Activated naive CD4-positive, alpha-beta T cell treated with anti-CD3 and anti-CD28 coated beads, Interleukin-2, amount 10 ng/mL, durations not matched to agents 7 days and 5 days (primary cell): ENCODE data around the gene CNN2.

Experiments used
- CTCF ChIA-PET: fragments of 350-600 bp; sonication (Branson Sonifier 250); formaldehyde crosslinking; loops from one replicate; lab custom pipeline; 2021; ENCODE audit warnings: antibody characterized with exemption; lab: Charles Lee
- DNase-seq: peaks from one replicate; pipeline ENCODE4 v3.0.0-alpha.2; 2020
- H3K27ac Mint-ChIP-seq: one replicate; pipeline ENCODE4 v1.8.0; 2021; ENCODE audit warnings: mild to moderate bottlenecking, moderate library complexity, mixed read lengths
- H3K27me3 Mint-ChIP-seq: one replicate; pipeline ENCODE4 v1.8.0; 2021; ENCODE audit warnings: mild to moderate bottlenecking, mixed read lengths
- H3K36me3 Mint-ChIP-seq: one replicate; pipeline ENCODE4 v1.8.0; 2021; ENCODE audit warnings: mixed read lengths
- H3K4me1 Mint-ChIP-seq: one replicate; pipeline ENCODE4 v1.8.0; 2021; ENCODE audit warnings: mixed read lengths
- H3K4me3 Mint-ChIP-seq: one replicate; pipeline ENCODE4 v1.8.0; 2021; ENCODE audit warnings: mild to moderate bottlenecking, moderate library complexity, mixed read lengths
- H3K9me3 Mint-ChIP-seq: one replicate; pipeline ENCODE4 v1.8.0; 2021; ENCODE audit warnings: mixed read lengths

The CNN2 gene

DNA sequence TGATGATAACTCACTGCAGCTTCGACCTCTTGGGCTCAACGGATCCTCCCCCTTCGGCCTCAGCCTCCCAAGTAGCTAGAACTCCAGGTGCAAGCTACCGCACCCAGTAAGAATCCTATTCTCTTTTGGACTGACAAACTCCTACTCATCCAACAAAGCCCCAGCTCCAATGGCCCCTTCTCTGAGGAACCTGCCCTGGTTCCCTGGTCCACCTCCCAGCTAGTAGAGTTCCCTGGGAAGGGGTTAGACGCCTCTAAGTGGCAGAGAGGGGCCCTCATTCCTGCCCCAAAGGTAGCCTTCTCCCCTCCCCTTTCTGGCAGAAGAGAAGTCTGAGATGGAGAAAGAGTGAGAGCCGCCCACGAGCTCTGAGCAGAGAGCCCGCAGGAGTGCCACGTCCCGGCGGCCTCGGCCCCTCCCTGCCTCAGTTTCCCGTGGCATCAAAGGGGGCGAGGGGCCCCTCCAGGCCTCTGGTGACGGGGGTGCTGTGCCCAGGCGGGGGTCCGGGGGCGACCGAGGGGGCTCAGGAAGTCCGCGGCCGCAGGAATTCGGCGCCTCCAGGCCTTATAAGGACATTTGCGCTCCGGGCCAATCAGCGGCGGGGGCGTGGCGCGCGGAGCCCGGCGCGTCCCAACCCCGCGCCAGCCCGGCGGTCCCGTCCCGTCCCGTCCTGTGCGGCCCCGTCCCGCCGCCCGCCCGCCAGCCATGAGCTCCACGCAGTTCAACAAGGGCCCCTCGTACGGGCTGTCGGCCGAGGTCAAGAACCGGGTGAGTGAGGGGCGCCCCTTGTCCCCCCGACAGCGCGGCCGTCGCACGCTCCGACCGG lies at the start of gene CNN2:
Gene CNN2, plus strand, starts transcription at position 649 of the 823 bp plus-strand sequence. Its CDS starts 54 bp downstream, at position 703.
- Mint-ChIP-seq H3K27ac (peak within 1 kb of the TSS; percentile 94), H3K4me3 (peak within 1 kb of the TSS; percentile 97), H3K4me1 (peaks cover 40% of the 10 kb centered on the region), H3K9me3 (no peaks in the 10 kb centered on the region), H3K36me3 (peaks cover 24% of the 10 kb centered on the region), H3K27me3 (no peaks in the 10 kb centered on the region)
- peak; percentile 82 for DNase-seq
- CTCF ChIA-PET, result interaction anchor here (0.6 to 1.5 kb wide), 4 partner anchors 39 to 241 kb away, joined by 3 to 4 read pairs (median 3); no protein-coding TSS in a partner anchor

DNA sequence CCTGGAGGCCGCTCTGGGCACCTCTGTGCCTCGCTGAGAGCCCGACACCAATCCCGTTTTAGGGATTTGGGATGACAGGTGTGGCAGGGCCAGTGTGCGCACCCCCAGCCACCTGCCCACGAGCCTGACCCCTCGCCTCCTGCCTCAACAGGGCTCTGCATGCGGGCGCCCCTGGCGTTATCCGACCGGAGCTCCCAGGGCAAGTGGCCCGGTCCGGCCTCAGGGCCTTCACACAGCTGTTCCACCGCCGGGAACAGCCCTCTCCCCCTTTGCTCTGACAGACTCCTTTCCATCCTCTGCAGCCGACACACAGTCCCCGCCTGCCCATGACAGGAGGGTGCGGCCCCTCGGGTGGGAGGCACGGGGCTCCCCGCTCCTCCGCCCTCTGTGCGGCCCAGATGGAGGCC lies 49.3 kb upstream of the CNN2 start:
- Mint-ChIP-seq H3K27me3 (peaks cover 6% of the 10 kb centered on the region), H3K36me3 (peaks cover 5% of the 10 kb centered on the region), H3K27ac (no peak overlapping the region), H3K9me3 (no peaks in the 10 kb centered on the region), H3K4me1 (no peaks in the 10 kb centered on the region), H3K4me3 (no peak overlapping the region)
- CTCF ChIA-PET, result no interaction called here
- DNase-seq, result no peak

DNA sequence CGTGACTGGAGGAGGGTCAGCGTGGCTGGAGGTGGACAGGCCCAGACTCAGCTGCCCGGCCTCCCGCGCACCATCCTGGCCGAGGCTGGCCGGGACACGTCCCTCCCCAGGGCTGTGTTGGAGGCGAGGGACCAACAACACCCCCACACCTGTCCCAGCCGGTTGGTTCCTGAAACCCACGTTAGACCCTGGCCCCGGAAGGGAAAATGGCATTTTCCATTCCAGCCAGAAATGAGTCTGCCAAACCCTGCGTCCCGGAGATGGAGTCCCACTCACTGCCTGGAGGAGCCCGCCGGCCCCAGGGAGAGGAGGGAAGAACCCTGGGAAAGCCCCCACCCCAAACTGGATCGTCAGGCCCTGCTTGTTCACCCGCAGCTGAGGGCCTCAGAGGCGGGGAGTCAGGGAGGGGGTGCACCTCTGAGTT lies 47.1 kb upstream of the CNN2 start:
- Mint-ChIP-seq H3K4me3 (no peak overlapping the region), H3K9me3 (no peaks in the 10 kb centered on the region), H3K4me1 (peaks cover 13% of the 10 kb centered on the region), H3K36me3 (peaks cover 2% of the 10 kb centered on the region), H3K27ac (no peak overlapping the region), H3K27me3 (peaks cover 6% of the 10 kb centered on the region)
- no peak for DNase-seq
- CTCF ChIA-PET, result no interaction called here

DNA sequence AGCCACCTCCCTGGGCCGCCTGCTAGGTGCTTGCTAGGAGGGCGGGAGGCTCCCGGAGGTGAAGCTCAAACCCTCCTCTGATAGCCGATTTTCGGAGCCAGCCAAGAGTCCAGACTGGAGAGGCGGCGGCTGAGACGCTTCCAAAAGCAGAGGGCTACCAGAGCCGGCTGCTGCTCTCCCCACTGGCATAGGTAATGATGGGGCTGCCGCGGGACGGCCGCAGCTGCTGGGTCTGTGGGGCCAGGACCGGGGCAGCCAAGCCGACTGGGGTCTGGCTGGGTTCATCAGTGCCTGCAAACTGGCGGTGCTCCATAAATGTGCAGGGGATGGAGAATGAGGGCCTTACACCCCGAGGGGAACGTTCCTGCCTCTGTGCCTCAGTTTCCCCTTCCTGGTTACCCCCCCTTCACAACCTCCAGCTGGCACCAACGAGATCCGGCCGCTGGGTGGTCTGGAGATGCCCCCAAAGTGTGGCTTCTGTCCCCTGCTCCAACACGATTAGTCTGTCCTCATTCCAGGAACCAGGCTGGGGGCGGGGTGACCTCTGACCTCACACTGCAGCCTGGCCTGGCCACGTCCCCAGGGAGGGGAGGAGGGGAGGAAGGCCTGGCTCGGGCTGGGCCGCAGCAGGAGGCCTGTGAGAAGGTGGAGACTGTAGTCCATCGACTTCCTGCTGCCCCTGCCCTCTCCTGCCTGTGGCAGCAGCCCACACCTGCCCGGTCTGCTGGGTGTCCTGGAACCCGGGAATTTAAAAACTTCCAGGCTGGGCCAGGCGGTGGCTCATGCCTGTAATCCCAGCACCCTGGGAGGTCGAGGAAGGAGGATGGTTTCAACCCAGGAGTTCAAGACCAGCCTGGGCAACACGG lies 46.0 kb upstream of the CNN2 start:
- CTCF ChIA-PET, result interaction anchor here (1.3 to 1.6 kb wide), 2 partner anchors 60 to 117 kb away, joined by 4 to 6 read pairs; no protein-coding TSS in a partner anchor
- H3K27ac Mint-ChIP-seq, result no peak overlapping the region
- peaks cover 2% of the 10 kb centered on the region for H3K36me3 Mint-ChIP-seq
- no peaks in the 10 kb centered on the region for H3K9me3 Mint-ChIP-seq
- peaks cover 22% of the 10 kb centered on the region for H3K4me1 Mint-ChIP-seq
- H3K27me3 Mint-ChIP-seq, result peaks cover 6% of the 10 kb centered on the region
- H3K4me3 Mint-ChIP-seq, result no peak overlapping the region
- no peak for DNase-seq

- Mint-ChIP-seq H3K4me3 (peak overlapping the region; percentile 44), H3K9me3 (no peaks in the 10 kb centered on the region), H3K27me3 (peaks cover 6% of the 10 kb centered on the region), H3K4me1 (peaks cover 32% of the 10 kb centered on the region), H3K36me3 (peaks cover 7% of the 10 kb centered on the region), H3K27ac (no peak overlapping the region)
- DNase-seq, result peak; percentile 79
- CTCF ChIA-PET, result interaction anchor here (0.6 to 4.5 kb wide), 9 partner anchors 12 to 481 kb away, joined by 3 to 74 read pairs (median 3); no protein-coding TSS in a partner anchor
Observed at GRCh38 chr19:982567-983170, 43.7 kb upstream of the CNN2 start.

GRCh38 chr19:984165-984967 lies 42.0 kb upstream of the CNN2 start, which contains the start of gene WDR18:
TSS of gene WDR18 (plus strand) at chr19:984345. CDS start at chr19:984354, 9 bp downstream.
- peak; percentile 94 for DNase-seq
- CTCF ChIA-PET, result interaction anchor here (1.0 to 4.5 kb wide), 12 partner anchors 14 to 282 kb away, joined by 3 to 74 read pairs (median 4); partner anchors contain the start of gene ATP5F1D
- H3K27ac Mint-ChIP-seq, result peak within 1 kb of the TSS; percentile 90
- H3K4me1 Mint-ChIP-seq, result peaks cover 32% of the 10 kb centered on the region
- peak within 1 kb of the TSS; percentile 92 for H3K4me3 Mint-ChIP-seq
- peaks cover 9% of the 10 kb centered on the region for H3K36me3 Mint-ChIP-seq
- H3K9me3 Mint-ChIP-seq, result no peaks in the 10 kb centered on the region
- peaks cover 6% of the 10 kb centered on the region for H3K27me3 Mint-ChIP-seq

DNA sequence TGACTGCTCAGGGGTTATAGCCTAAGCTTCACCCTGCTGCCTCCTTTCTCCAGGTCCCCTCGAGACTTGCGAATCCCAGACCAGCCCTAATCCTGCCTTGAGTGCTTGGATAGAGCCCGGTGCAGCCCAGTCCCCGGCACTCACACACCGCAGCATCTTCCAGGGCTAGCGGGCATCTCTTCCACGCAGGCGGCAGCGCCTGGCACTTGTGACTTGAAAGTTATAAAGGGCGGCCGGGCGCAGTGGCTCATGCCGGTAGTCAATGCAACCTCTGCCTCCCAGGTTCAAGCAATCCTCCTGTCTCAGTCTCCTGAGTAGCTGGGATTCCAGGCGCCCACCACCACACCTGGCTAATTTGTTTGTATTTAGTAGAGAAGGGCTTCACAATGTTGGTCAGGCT lies 40.3 kb upstream of the CNN2 start:
- H3K27ac Mint-ChIP-seq, result peak overlapping the region; percentile 80
- H3K27me3 Mint-ChIP-seq, result no peaks in the 10 kb centered on the region
- peaks cover 32% of the 10 kb centered on the region for H3K4me1 Mint-ChIP-seq
- H3K36me3 Mint-ChIP-seq, result peaks cover 13% of the 10 kb centered on the region
- H3K4me3 Mint-ChIP-seq, result peak overlapping the region; percentile 92
- CTCF ChIA-PET, result no interaction called here
- DNase-seq, result no peak
- H3K9me3 Mint-ChIP-seq, result no peaks in the 10 kb centered on the region

- H3K4me1 Mint-ChIP-seq, result peaks cover 28% of the 10 kb centered on the region
- no peak overlapping the region for H3K27ac Mint-ChIP-seq
- no peaks in the 10 kb centered on the region for H3K9me3 Mint-ChIP-seq
- no peak overlapping the region for H3K4me3 Mint-ChIP-seq
- no peaks in the 10 kb centered on the region for H3K27me3 Mint-ChIP-seq
- CTCF ChIA-PET, result no interaction called here
- DNase-seq, result no peak
- H3K36me3 Mint-ChIP-seq, result peaks cover 20% of the 10 kb centered on the region
Observed at GRCh38 chr19:988081-988480, 38.3 kb upstream of the CNN2 start.

GRCh38 chr19:988510-988909 lies 37.9 kb upstream of the CNN2 start:
- Mint-ChIP-seq H3K27me3 (no peaks in the 10 kb centered on the region), H3K9me3 (no peaks in the 10 kb centered on the region), H3K27ac (no peak overlapping the region), H3K36me3 (peaks cover 23% of the 10 kb centered on the region), H3K4me3 (no peak overlapping the region), H3K4me1 (peaks cover 25% of the 10 kb centered on the region)
- CTCF ChIA-PET, result interaction anchor here (1.0 kb wide), 1 partner anchor 233 kb away, joined by 3 read pairs; no protein-coding TSS in a partner anchor
- DNase-seq, result no peak

- no peaks in the 10 kb centered on the region for H3K27me3 Mint-ChIP-seq
- CTCF ChIA-PET, result interaction anchor here (1.0 kb wide), 1 partner anchor 232 kb away, joined by 3 read pairs; no protein-coding TSS in a partner anchor
- H3K36me3 Mint-ChIP-seq, result peaks cover 23% of the 10 kb centered on the region
Observed at GRCh38 chr19:989381-990081, 36.9 kb upstream of the CNN2 start.

DNA sequence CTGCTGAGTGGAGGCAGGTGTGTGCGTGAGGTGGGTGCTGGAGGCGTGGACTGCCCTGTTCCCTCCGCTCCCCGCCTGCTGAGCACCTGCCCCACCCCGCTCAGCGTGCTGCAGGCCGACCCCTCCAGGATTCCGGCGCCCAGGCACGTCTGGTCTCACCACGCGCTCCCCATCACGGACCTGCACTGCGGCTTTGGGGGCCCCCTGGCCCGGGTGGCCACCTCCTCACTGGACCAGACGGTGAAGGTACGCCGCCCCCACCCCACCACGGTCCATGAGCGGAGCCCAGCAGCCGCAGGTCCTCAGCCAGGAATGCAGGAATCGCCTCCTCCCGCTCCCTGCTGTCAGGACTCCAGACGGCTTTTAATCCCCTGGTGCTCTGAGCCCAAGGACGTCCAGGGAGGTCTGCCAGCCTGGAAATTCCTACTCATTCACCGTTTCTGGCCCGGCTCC lies 36.3 kb upstream of the CNN2 start:
- CTCF ChIA-PET, result no interaction called here
- Mint-ChIP-seq H3K27ac (peak overlapping the region; percentile 33), H3K27me3 (no peaks in the 10 kb centered on the region), H3K4me3 (no peak overlapping the region), H3K36me3 (peaks cover 23% of the 10 kb centered on the region), H3K9me3 (no peaks in the 10 kb centered on the region), H3K4me1 (peaks cover 12% of the 10 kb centered on the region)
- no peak for DNase-seq

More at GRCh38 chr19:989381-990081, 36.9 kb upstream of the CNN2 start:
- Mint-ChIP-seq H3K9me3 (no peaks in the 10 kb centered on the region), H3K27ac (no peak overlapping the region), H3K4me1 (peaks cover 18% of the 10 kb centered on the region), H3K4me3 (no peak overlapping the region)
- DNase-seq, result no peak

DNA sequence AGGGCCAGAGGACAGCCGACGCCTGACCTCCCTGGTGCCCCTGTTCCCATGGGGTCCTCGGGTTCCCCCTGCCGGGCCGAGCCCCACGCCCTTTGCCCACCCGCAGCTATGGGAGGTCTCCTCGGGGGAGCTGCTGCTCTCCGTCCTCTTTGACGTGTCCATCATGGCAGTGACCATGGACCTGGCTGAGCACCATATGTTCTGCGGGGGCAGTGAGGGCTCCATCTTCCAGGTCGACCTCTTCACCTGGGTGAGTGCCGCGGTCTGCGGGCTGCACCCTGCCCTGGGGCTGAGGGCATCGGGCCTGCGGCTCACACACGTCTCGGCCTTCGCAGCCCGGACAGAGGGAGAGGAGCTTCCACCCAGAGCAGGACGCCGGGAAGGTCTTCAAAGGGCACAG lies 35.7 kb upstream of the CNN2 start:
- no peak overlapping the region for H3K4me3 Mint-ChIP-seq
- peaks cover 2% of the 10 kb centered on the region for H3K27me3 Mint-ChIP-seq
- no peak for DNase-seq
- no peaks in the 10 kb centered on the region for H3K9me3 Mint-ChIP-seq
- H3K36me3 Mint-ChIP-seq, result peaks cover 23% of the 10 kb centered on the region
- no peak overlapping the region for H3K27ac Mint-ChIP-seq
- CTCF ChIA-PET, result no interaction called here
- peaks cover 6% of the 10 kb centered on the region for H3K4me1 Mint-ChIP-seq
